ENCODE results near the gene HSCB. TPM values are rescaled to one million over a fixed set of nuclear protein-coding genes. Genes with fewer than 3 reads are reported as not detected.
"Not testable (repeated sequence)": the region's sequence is repeated elsewhere in the genome, so short reads cannot be mapped to it uniquely, and the experiment has no call there.

The HSCB gene
- total RNA-seq, 1 experiment from 2014 or later = 19.2 TPM

- peak; percentile 56; the same call in 1 of the 2 replicates for TF ChIP-seq CREM (CRISPR knock-in tag; IDR thresholded peaks at IDR 0.05)
- peak; percentile 76 for TF ChIP-seq SP1 (CRISPR knock-in tag; conservative IDR thresholded peaks at IDR 0.05)
- TF ChIP-seq ZBTB43 (CRISPR knock-in tag; IDR thresholded peaks at IDR 0.05) = no peak
- no peak for TF ChIP-seq ESRRA (CRISPR knock-in tag; IDR thresholded peaks at IDR 0.05; ENCODE audit: borderline replicate concordance)
- no peak for TF ChIP-seq CTCF (IDR thresholded peaks at IDR 0.05)
- TF ChIP-seq ATF6 (CRISPR knock-in tag; IDR thresholded peaks at IDR 0.05) = no peak
- 0 out of 2 replicates have a peak, but pooled peaks have one; percentile 39 for TF ChIP-seq ARID4B (CRISPR knock-in tag; IDR thresholded peaks at IDR 0.05; ENCODE audit: borderline replicate concordance)
- TF ChIP-seq E2F4 (CRISPR knock-in tag; IDR thresholded peaks at IDR 0.05; ENCODE audit: borderline replicate concordance, low read depth) = peak; percentile 71
- no peak for TF ChIP-seq E2F5 (CRISPR knock-in tag; IDR thresholded peaks at IDR 0.05)
- no peak for TF ChIP-seq ZNF317 (CRISPR knock-in tag; IDR thresholded peaks at IDR 0.05; ENCODE audit: borderline replicate concordance, low read depth)
- TF ChIP-seq EMX1 (CRISPR knock-in tag; IDR thresholded peaks at IDR 0.05) = no peak
- peak; percentile 55 for TF ChIP-seq MAX (CRISPR knock-in tag; IDR thresholded peaks at IDR 0.05)
- peak; percentile 25 for TF ChIP-seq FOXP4 (CRISPR knock-in tag; IDR thresholded peaks at IDR 0.05)
- no peak for TF ChIP-seq E2F1 (CRISPR knock-in tag; IDR thresholded peaks at IDR 0.05)
- TF ChIP-seq FOXP1 (CRISPR knock-in tag; IDR thresholded peaks at IDR 0.05; ENCODE audit: borderline replicate concordance) = no peak; the same call in 1 of the 2 replicates
- no peak for TF ChIP-seq ELF4 (CRISPR knock-in tag; IDR thresholded peaks at IDR 0.05; ENCODE audit: low read depth)
Measured at GRCh38 chr22:28741785-28742561, at the start of gene HSCB, which contains the start of gene CHEK2 (continued).

GRCh38 chr22:28693041-28693760 is 48.6 kb upstream of the HSCB start:
- H3K4me3 Mint-ChIP-seq; DNase-seq (ENCODE audit: low spot score); H3K9me3 Mint-ChIP-seq; H3K27me3 Mint-ChIP-seq (ENCODE audit: low read depth); POLR2A ChIA-PET; ATAC-seq; H3K4me1 Mint-ChIP-seq; CTCF ChIA-PET: not testable (repeated sequence)
- Mint-ChIP-seq H3K36me3 (peaks cover 70% of the 10 kb centered on the region), H3K27ac (peak overlapping the region; percentile 39; the same call in 1 of the 2 replicates)
